Upper lobe of left lung (tissue), 4 donors: ENCODE data around the gene NBEAL2.

Experiments
- EP300 ChIP-seq, 4 donors: sonication (generic); formaldehyde crosslinking; IDR thresholded peaks; one replicate each; pipeline ENCODE4 v1.5.1; 2017; ENCODE audit warnings: antibody characterized with exemption in 4 of 4, control low read depth in 2 of 4
- POLR2A ChIP-seq, 4 donors: fragments of 450-650 bp; IDR thresholded peaks; one replicate each; pipeline ENCODE4 v1.5.1; 2016 to 2017; ENCODE audit warnings: antibody characterized with exemption in 4 of 4, mild to moderate bottlenecking in 2 of 4
- POLR2AphosphoS5 ChIP-seq, 2 donors: sonication (generic); formaldehyde crosslinking; IDR thresholded peaks; one replicate each; pipeline ENCODE4 v1.5.1; 2017; ENCODE audit warnings: antibody characterized with exemption in 2 of 2
- TF ChIP-seq, protein P1 (sequence below), 6 experiments: fragments of 450-650 bp in 4 of 6; fragments of 200-600 bp in 2 of 6; sonication (generic) in 2 of 6; IDR thresholded peaks; one replicate each; pipeline ENCODE4 v1.5.1; 2016 to 2019; ENCODE audit warnings: antibody characterized with exemption in 6 of 6

DNA sequence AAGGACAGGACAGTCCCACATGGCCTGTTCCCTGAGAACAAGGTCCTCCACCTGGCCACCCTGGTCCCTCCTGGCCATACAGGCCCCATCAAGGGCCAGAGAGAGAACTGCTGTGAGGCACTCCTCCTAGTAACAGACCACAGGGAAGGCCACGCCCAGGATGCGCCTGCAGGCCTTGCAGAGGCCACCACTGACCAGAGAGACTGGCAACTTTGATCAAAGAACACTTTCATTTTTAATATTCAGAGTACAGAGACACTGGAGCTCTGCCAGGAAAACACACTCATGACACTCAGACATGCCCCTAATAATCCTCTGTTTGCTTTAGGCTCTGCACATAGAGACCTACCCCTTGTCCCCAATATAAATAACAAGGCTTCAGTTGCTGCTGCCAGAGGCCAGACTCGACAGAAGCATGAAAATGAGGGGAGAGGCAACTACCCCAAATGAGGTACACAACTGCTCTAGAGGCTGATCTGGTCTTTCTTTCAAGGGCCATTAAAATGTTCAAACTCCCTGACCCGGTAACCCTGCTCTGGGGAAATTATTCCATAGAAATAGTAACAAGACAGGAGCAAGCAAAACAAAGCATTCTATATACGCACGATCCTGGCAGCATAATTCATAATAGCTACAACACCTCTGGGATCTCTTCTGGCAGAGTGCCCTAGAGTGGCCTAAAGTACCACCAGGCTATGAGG is 47.7 kb upstream of the NBEAL2 start:
- TF ChIP-seq, protein P1, sequence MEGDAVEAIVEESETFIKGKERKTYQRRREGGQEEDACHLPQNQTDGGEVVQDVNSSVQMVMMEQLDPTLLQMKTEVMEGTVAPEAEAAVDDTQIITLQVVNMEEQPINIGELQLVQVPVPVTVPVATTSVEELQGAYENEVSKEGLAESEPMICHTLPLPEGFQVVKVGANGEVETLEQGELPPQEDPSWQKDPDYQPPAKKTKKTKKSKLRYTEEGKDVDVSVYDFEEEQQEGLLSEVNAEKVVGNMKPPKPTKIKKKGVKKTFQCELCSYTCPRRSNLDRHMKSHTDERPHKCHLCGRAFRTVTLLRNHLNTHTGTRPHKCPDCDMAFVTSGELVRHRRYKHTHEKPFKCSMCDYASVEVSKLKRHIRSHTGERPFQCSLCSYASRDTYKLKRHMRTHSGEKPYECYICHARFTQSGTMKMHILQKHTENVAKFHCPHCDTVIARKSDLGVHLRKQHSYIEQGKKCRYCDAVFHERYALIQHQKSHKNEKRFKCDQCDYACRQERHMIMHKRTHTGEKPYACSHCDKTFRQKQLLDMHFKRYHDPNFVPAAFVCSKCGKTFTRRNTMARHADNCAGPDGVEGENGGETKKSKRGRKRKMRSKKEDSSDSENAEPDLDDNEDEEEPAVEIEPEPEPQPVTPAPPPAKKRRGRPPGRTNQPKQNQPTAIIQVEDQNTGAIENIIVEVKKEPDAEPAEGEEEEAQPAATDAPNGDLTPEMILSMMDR (IDR thresholded peaks at IDR 0.05) = peak in 1 of 6 experiments; percentile 4
- no peak for TF ChIP-seq EP300 (IDR thresholded peaks at IDR 0.05)
- no peak for TF ChIP-seq POLR2A (IDR thresholded peaks at IDR 0.05)
- TF ChIP-seq POLR2AphosphoS5 (IDR thresholded peaks at IDR 0.05) = peak in 1 of 2 donors; percentile 26
